Transverse colon (tissue), 4 donors: Measurements from ENCODE around the gene CHRND. TPM values are rescaled to one million over a fixed set of nuclear protein-coding genes. Genes with fewer than 3 reads are reported as not detected.

ENCODE experiments used
- DNase-seq: peaks from one replicate; pipeline ENCODE4 v3.0.0-alpha.2; 2019
- H3K27ac ChIP-seq, 4 donors: fragments of 200-600 bp; sonication (generic); 2 replicates each; pipeline ENCODE4 v1.5.1; 2016 to 2018; ENCODE audit warnings: inconsistent platforms in 4 of 4
- H3K27me3 ChIP-seq: fragments of 200-600 bp; sonication (generic); 2 replicates; pipeline ENCODE4 v1.5.1; 2017; ENCODE audit warnings: inconsistent platforms
- H3K36me3 ChIP-seq, 4 donors: fragments of 200-600 bp; sonication (generic); 2 replicates each; pipeline ENCODE4 v1.5.1; 2017 to 2019; ENCODE audit warnings: inconsistent platforms in 4 of 4
- H3K4me1 ChIP-seq, 4 donors: fragments of 200-600 bp; sonication (generic); 2 replicates each; pipeline ENCODE4 v1.5.1; 2017 to 2020; ENCODE audit warnings: inconsistent platforms in 4 of 4
- H3K4me3 ChIP-seq, 4 donors: fragments of 200-600 bp; sonication (generic); 1 replicate in 1 of 4; 2 replicates in 3 of 4; pipeline versions ENCODE4 v1.5.1 to v1.6.1; 2017 to 2019; ENCODE audit warnings: inconsistent platforms in 4 of 4
- H3K9me3 ChIP-seq, 2 donors: fragments of 200-600 bp; sonication (generic); 2 replicates each; pipeline ENCODE4 v1.5.1; 2017 to 2019; ENCODE audit warnings: inconsistent platforms in 2 of 2
- EP300 ChIP-seq: sonication (generic); formaldehyde crosslinking; IDR thresholded peaks from one replicate; pipeline ENCODE4 v1.6.1; 2017; ENCODE audit warnings: antibody characterized with exemption, low read depth
- POLR2A ChIP-seq: fragments of 450-650 bp; IDR thresholded peaks from one replicate; pipeline ENCODE4 v1.6.1; 2016; ENCODE audit warnings: antibody characterized with exemption, mild to moderate bottlenecking, moderate library complexity
- POLR2AphosphoS5 ChIP-seq, 3 donors: sonication (generic); formaldehyde crosslinking; IDR thresholded peaks; one replicate each; pipeline ENCODE4 v1.6.1; 2016; ENCODE audit warnings: antibody characterized with exemption in 3 of 3
- WGBS, 2 donors: methylation state at CpG; one replicate each; pipeline ENCODE4 v1.1.5; 2018; ENCODE audit warnings: low coverage in 1 of 2; 5-methylcytosine and 5-hydroxymethylcytosine counted together
- in situ Hi-C, 4 donors: fragments of 200-750 bp; cut with MboI; loops; one replicate each; pipeline versions ENCODE4 v1.15.0 to v1.15.1; 2017; ENCODE audit warnings: low sequenced_read_pairs in 3 of 4, low pct_ligation_motif_present in 1 of 4, low pct_unique_long_range_greater_than_20kb in 1 of 4
- intact Hi-C: fragments of 100-400 bp; cut with DNase I; formaldehyde crosslinking; loops from one replicate; pipeline ENCODE4 v1.15.1; 2023; ENCODE audit warnings: low total_unique reads
- total RNA-seq, 4 donors: library from RNA; depleted of rRNA; stranded (reverse); fragments of >200 nt; gene quantifications; one replicate each; pipeline ENCODE4 v1.1.0, GENCODE V29; 2016
- TF ChIP-seq, protein P1 (sequence below), 5 experiments: fragments of 200-600 bp in 3 of 5; fragments of 450-650 bp in 2 of 5; sonication (generic) in 3 of 5; IDR thresholded peaks; 1 replicate in 2 of 5; 2 replicates in 3 of 5; pipeline ENCODE4 v1.5.1; 2016 to 2017; ENCODE audit warnings: antibody characterized with exemption in 5 of 5, inconsistent platforms in 3 of 5, mild to moderate bottlenecking in 2 of 5, moderate library complexity in 1 of 5

Gene CHRND
- total RNA-seq, 4 donors from 2014 or later = not detected

DNA sequence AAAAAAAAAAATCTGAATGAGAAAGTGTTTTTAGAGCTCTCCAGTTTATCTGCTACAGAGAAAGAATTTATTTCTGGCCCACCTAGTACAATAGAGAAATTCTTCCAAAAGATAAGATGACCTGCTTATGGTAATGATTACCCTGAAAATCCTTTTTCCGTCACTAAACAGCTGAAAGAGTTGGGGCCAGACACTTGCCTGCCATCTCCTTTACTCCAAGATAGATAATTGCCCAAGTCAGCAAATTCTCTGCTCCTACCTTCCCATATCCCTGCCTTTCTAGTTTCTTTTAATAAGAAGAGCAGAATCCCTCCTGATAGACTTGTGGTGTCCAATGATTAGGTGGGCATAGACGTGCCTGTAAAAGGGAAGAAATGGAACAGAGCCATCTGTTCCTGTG, 52.7 kb downstream of the CHRND start:
- no peak overlapping the region for H3K4me3 ChIP-seq
- 91 to 92% methylated on average over 1 to 2 of the region's 2 CpGs for WGBS, 2 donors
- H3K36me3 ChIP-seq = peaks cover 0 to 12% (median 6%) of the 10 kb centered on the region in 4 donors
- DNase-seq = no peak
- peaks cover 0 to 18% (median 12%) of the 10 kb centered on the region in 4 donors for H3K4me1 ChIP-seq
- in situ Hi-C loops (no loop called here), intact Hi-C loops (no loop called here)
- H3K27me3 ChIP-seq = no peaks in the 10 kb centered on the region
- TF ChIP-seq POLR2A (no peak), POLR2AphosphoS5 (IDR thresholded peaks at IDR 0.05) (no peak), EP300 (no peak)
- TF ChIP-seq, protein P1, sequence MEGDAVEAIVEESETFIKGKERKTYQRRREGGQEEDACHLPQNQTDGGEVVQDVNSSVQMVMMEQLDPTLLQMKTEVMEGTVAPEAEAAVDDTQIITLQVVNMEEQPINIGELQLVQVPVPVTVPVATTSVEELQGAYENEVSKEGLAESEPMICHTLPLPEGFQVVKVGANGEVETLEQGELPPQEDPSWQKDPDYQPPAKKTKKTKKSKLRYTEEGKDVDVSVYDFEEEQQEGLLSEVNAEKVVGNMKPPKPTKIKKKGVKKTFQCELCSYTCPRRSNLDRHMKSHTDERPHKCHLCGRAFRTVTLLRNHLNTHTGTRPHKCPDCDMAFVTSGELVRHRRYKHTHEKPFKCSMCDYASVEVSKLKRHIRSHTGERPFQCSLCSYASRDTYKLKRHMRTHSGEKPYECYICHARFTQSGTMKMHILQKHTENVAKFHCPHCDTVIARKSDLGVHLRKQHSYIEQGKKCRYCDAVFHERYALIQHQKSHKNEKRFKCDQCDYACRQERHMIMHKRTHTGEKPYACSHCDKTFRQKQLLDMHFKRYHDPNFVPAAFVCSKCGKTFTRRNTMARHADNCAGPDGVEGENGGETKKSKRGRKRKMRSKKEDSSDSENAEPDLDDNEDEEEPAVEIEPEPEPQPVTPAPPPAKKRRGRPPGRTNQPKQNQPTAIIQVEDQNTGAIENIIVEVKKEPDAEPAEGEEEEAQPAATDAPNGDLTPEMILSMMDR (IDR thresholded peaks at IDR 0.05) = no peak
- H3K9me3 ChIP-seq = no peaks in the 10 kb centered on the region
- H3K27ac ChIP-seq = no peak overlapping the region

DNA sequence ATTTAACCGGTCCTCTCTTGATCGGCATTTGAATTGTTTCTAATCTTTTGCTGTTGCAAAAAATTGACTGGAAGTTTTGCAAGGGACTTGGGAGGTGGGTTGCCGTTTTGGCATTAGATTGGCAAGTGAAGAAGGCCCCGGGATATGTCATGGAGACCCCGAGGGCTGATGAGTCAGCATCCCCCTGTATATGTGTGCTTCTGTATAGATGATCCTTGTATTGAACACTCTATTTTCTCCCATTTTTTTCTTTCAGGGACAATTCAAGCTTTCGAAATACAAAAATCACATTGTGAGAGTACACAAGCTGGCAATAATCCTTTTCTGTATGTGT, 54.7 kb downstream of the CHRND start:
- Histone ChIP-seq H3K4me1 (peaks cover 0 to 18% (median 12%) of the 10 kb centered on the region in 4 donors), H3K9me3 (no peaks in the 10 kb centered on the region), H3K4me3 (no peak overlapping the region), H3K36me3 (peaks cover 0 to 7% (median 4%) of the 10 kb centered on the region in 4 donors), H3K27me3 (no peaks in the 10 kb centered on the region), H3K27ac (peak overlapping the region in 2 of 4 donors; percentile 34 to 64)
- in situ Hi-C loops (no loop called here), intact Hi-C loops (no loop called here)
- TF ChIP-seq POLR2A = no peak
- no peak for TF ChIP-seq EP300
- TF ChIP-seq POLR2AphosphoS5 (IDR thresholded peaks at IDR 0.05) = no peak
- TF ChIP-seq, protein P1 (IDR thresholded peaks at IDR 0.05) = no peak
- 48 to 59% methylated on average over 6 of the region's 6 CpGs for WGBS, 2 donors
- DNase-seq = no peak

- no peaks in the 10 kb centered on the region for H3K9me3 ChIP-seq
- DNase-seq = no peak
- peaks cover 0 to 18% (median 12%) of the 10 kb centered on the region in 4 donors for H3K4me1 ChIP-seq
Observed at GRCh38 chr2:232581725-232582124, 55.8 kb downstream of the CHRND start.

GRCh38 chr2:232584238-232584637, 58.3 kb downstream of the CHRND start:
- H3K27me3 ChIP-seq = no peaks in the 10 kb centered on the region
- H3K4me3 ChIP-seq = no peak overlapping the region
- in situ Hi-C loops (no loop called here), intact Hi-C loops (no loop called here)
- no peak for DNase-seq
- H3K36me3 ChIP-seq = peaks cover 0 to 7% (median 4%) of the 10 kb centered on the region in 4 donors
- H3K9me3 ChIP-seq = no peaks in the 10 kb centered on the region
- TF ChIP-seq POLR2A (no peak), EP300 (no peak), POLR2AphosphoS5 (IDR thresholded peaks at IDR 0.05) (no peak)
- TF ChIP-seq, protein P1 (IDR thresholded peaks at IDR 0.05) = no peak
- 62 to 93% methylated on average over 3 to 6 of the region's 6 CpGs for WGBS, 2 donors
- H3K4me1 ChIP-seq = peaks cover 4 to 27% (median 20%) of the 10 kb centered on the region in 4 donors
- H3K27ac ChIP-seq = no peak overlapping the region

More at GRCh38 chr2:232581725-232582124, 55.8 kb downstream of the CHRND start:
- no peak overlapping the region for H3K4me3 ChIP-seq
- no peak overlapping the region for H3K27ac ChIP-seq
- H3K27me3 ChIP-seq = no peaks in the 10 kb centered on the region
- in situ Hi-C loops (no loop called here), intact Hi-C loops (no loop called here)
- peaks cover 0 to 7% (median 4%) of the 10 kb centered on the region in 4 donors for H3K36me3 ChIP-seq
- TF ChIP-seq POLR2AphosphoS5 (IDR thresholded peaks at IDR 0.05) (no peak), EP300 (no peak), POLR2A (no peak)
- TF ChIP-seq, protein P1 (IDR thresholded peaks at IDR 0.05) = no peak

Other genes with a start within 250 kb of the CHRND start
- gene ALPP, start 147.4 kb upstream of the CHRND start, total RNA-seq = not detected
- gene ALPG, start 119.3 kb upstream of the CHRND start, total RNA-seq = not detected
- 10 to 100 TPM in 3 of 4 donors, 1 to 10 TPM in 1; 4.2 to 50.9 (median 25.9) TPM for gene ALPI, start 70.0 kb upstream of the CHRND start, total RNA-seq
- gene ECEL1, start 38.3 kb upstream of the CHRND start, total RNA-seq = not detected
- gene PRSS56, start 5.8 kb upstream of the CHRND start, total RNA-seq = not detected
- not detected for gene CHRNG, start 13.5 kb downstream of the CHRND start, total RNA-seq
- 10 to 100 TPM in 2 of 4 donors, 1 to 10 TPM in 2; 4.6 to 23.1 (median 11.9) TPM for gene TIGD1, start 24.4 kb downstream of the CHRND start, total RNA-seq
- 1,000 to 10,000 TPM in 1 of 4 donors, 10 to 100 TPM in 3; 46.0 to 2,324 (median 55.7) TPM for gene EIF4E2, start 24.5 kb downstream of the CHRND start, total RNA-seq
- gene EFHD1, start 107.4 kb downstream of the CHRND start, total RNA-seq = 1 to 10 TPM in 3 of 4 donors, not detected in 1; 1.6 to 6.1 (median 3.7) TPM
- gene GIGYF2, start 171.2 kb downstream of the CHRND start, total RNA-seq = 100 to 1,000 TPM in 1 of 4 donors, 10 to 100 TPM in 3; 40.8 to 146 (median 76.0) TPM